Astrocyte (in vitro differentiated cells and primary cell): ENCODE data around the gene C1orf226.

ENCODE experiments used
- EZH2 ChIP-seq: IDR thresholded peaks from 2 replicates; pipeline ENCODE4 v1.6.1; 2012; ENCODE audit warnings: mild to moderate bottlenecking, low read length, inconsistent platforms; ENCODE audit not compliant: insufficient read depth
- TF ChIP-seq, protein P1 (sequence below): IDR thresholded peaks from 2 replicates; pipeline ENCODE4 v1.5.1; 2011; ENCODE audit warnings: low read depth, mild to moderate bottlenecking, inconsistent platforms, low read length, moderate library complexity; ENCODE audit not compliant: insufficient read depth

DNA sequence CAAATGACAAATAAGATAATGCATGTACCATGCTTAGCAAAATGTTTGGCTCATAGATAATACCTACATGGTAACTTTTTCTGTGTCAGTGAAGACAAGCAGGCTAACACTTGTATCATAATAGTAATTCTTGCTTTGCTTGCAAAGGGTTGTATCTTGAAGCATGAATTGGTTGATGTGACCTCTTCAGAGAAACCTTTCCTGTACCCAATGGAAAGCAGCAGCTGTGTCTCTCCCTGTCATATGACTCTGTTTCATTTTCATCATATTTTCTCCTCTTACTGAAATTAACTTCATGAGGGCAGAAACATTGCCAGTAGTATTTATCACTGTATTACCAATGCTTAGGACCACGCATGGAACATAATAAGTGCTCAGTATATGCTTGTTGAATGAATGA lies 26.0 kb downstream of the C1orf226 start:
- TF ChIP-seq, protein P1, sequence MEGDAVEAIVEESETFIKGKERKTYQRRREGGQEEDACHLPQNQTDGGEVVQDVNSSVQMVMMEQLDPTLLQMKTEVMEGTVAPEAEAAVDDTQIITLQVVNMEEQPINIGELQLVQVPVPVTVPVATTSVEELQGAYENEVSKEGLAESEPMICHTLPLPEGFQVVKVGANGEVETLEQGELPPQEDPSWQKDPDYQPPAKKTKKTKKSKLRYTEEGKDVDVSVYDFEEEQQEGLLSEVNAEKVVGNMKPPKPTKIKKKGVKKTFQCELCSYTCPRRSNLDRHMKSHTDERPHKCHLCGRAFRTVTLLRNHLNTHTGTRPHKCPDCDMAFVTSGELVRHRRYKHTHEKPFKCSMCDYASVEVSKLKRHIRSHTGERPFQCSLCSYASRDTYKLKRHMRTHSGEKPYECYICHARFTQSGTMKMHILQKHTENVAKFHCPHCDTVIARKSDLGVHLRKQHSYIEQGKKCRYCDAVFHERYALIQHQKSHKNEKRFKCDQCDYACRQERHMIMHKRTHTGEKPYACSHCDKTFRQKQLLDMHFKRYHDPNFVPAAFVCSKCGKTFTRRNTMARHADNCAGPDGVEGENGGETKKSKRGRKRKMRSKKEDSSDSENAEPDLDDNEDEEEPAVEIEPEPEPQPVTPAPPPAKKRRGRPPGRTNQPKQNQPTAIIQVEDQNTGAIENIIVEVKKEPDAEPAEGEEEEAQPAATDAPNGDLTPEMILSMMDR: no peak
- TF ChIP-seq EZH2: no peak
